ENCODE measurements around the gene PLXNB1. TPM values are rescaled to one million over a fixed set of nuclear protein-coding genes. Genes with fewer than 3 reads are reported as not detected.

Gene PLXNB1
- total and polyA plus RNA-seq, 2 of the 13 experiments (the other 11 are each of a cell fraction or from before 2014, with no cell fraction given), result 86.0 to 143 TPM

DNA sequence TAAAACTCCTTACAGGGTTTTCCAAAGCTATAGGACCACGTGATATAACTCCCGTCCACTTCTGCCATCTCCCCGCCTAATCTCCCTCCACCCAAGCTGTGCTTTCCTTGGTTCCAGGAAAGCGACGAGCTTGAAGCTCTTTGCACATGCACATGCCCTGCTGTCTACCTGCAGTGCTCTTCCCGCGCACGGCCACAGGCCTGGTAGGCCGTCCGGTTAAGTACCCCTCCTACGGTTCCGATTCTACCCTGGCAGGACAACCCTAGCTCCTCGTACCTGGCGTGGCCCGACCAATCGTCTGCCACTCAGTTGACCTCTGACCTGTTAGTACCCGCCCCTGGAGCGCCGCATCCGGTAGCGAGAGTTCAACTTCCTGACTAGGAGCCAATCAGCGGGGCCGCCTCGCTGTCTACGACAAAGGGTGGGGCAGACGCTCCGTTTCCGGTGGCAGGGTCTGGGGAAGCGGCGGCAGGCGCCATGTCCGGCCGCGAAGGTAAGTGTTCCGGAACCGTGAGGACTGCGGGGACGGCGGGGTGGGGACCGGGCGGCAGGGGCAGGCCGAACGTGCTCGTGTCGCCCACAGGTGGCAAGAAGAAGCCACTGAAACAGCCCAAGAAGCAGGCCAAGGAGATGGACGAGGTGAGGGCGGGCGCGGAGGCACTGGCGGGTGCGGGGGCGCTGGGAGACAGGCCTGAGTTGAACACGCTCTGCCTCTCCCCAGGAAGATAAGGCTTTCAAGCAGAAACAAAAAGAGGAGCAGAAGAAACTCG, 10.1 kb upstream of the PLXNB1 start, which contains the start of the genes CCDC51 and TMA7 (continued):
- TF ChIP-seq, protein P1, sequence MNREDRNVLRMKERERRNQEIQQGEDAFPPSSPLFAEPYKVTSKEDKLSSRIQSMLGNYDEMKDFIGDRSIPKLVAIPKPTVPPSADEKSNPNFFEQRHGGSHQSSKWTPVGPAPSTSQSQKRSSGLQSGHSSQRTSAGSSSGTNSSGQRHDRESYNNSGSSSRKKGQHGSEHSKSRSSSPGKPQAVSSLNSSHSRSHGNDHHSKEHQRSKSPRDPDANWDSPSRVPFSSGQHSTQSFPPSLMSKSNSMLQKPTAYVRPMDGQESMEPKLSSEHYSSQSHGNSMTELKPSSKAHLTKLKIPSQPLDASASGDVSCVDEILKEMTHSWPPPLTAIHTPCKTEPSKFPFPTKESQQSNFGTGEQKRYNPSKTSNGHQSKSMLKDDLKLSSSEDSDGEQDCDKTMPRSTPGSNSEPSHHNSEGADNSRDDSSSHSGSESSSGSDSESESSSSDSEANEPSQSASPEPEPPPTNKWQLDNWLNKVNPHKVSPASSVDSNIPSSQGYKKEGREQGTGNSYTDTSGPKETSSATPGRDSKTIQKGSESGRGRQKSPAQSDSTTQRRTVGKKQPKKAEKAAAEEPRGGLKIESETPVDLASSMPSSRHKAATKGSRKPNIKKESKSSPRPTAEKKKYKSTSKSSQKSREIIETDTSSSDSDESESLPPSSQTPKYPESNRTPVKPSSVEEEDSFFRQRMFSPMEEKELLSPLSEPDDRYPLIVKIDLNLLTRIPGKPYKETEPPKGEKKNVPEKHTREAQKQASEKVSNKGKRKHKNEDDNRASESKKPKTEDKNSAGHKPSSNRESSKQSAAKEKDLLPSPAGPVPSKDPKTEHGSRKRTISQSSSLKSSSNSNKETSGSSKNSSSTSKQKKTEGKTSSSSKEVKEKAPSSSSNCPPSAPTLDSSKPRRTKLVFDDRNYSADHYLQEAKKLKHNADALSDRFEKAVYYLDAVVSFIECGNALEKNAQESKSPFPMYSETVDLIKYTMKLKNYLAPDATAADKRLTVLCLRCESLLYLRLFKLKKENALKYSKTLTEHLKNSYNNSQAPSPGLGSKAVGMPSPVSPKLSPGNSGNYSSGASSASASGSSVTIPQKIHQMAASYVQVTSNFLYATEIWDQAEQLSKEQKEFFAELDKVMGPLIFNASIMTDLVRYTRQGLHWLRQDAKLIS (CRISPR knock-in tag; IDR thresholded peaks at IDR 0.05), result peak; percentile 57; the same call in 1 of the 2 replicates
- TF ChIP-seq, protein P2, sequence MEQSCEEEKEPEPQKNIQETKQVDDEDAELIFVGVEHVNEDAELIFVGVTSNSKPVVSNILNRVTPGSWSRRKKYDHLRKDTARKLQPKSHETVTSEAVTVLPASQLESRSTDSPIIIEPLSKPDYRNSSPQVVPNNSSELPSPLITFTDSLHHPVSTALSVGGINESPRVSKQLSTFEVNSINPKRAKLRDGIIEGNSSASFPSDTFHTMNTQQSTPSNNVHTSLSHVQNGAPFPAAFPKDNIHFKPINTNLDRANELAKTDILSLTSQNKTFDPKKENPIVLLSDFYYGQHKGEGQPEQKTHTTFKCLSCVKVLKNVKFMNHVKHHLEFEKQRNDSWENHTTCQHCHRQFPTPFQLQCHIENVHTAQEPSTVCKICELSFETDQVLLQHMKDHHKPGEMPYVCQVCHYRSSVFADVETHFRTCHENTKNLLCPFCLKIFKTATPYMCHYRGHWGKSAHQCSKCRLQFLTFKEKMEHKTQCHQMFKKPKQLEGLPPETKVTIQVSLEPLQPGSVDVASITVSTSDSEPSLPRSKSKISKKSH (CRISPR knock-in tag; IDR thresholded peaks at IDR 0.05; ENCODE audit: borderline replicate concordance), result no peak; the same call in 1 of the 2 replicates
- TF ChIP-seq ZNF614 (CRISPR knock-in tag; IDR thresholded peaks at IDR 0.05; ENCODE audit: borderline replicate concordance), result peak; percentile 34; the same call in 1 of the 2 replicates
- TF ChIP-seq SMARCC2 (IDR thresholded peaks at IDR 0.05), result no peak
- TF ChIP-seq, protein P3, sequence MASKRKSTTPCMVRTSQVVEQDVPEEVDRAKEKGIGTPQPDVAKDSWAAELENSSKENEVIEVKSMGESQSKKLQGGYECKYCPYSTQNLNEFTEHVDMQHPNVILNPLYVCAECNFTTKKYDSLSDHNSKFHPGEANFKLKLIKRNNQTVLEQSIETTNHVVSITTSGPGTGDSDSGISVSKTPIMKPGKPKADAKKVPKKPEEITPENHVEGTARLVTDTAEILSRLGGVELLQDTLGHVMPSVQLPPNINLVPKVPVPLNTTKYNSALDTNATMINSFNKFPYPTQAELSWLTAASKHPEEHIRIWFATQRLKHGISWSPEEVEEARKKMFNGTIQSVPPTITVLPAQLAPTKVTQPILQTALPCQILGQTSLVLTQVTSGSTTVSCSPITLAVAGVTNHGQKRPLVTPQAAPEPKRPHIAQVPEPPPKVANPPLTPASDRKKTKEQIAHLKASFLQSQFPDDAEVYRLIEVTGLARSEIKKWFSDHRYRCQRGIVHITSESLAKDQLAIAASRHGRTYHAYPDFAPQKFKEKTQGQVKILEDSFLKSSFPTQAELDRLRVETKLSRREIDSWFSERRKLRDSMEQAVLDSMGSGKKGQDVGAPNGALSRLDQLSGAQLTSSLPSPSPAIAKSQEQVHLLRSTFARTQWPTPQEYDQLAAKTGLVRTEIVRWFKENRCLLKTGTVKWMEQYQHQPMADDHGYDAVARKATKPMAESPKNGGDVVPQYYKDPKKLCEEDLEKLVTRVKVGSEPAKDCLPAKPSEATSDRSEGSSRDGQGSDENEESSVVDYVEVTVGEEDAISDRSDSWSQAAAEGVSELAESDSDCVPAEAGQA (IDR thresholded peaks at IDR 0.05; ENCODE audit: low read depth), result peak; percentile 77; the same call in 1 of the 2 replicates
- TF ChIP-seq, protein P3 (CRISPR knock-in tag; IDR thresholded peaks at IDR 0.05; ENCODE audit: borderline replicate concordance), result no peak
- no peak for TF ChIP-seq SMAD1 (CRISPR knock-in tag; IDR thresholded peaks at IDR 0.05; ENCODE audit: borderline replicate concordance, low read depth)
- TF ChIP-seq, protein P4, sequence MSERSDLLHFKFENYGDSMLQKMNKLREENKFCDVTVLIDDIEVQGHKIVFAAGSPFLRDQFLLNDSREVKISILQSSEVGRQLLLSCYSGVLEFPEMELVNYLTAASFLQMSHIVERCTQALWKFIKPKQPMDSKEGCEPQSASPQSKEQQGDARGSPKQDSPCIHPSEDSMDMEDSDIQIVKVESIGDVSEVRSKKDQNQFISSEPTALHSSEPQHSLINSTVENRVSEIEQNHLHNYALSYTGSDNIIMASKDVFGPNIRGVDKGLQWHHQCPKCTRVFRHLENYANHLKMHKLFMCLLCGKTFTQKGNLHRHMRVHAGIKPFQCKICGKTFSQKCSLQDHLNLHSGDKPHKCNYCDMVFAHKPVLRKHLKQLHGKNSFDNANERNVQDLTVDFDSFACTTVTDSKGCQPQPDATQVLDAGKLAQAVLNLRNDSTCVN (CRISPR knock-in tag; IDR thresholded peaks at IDR 0.05; ENCODE audit: borderline replicate concordance), result 0 out of 2 replicates have a peak, but pooled peaks have one; percentile 44
- peak; percentile 70; the same call in 1 of the 2 replicates for TF ChIP-seq IRF2 (CRISPR knock-in tag; IDR thresholded peaks at IDR 0.05)
- TF ChIP-seq ESRRA (CRISPR knock-in tag; IDR thresholded peaks at IDR 0.05; ENCODE audit: low read depth), result peak; percentile 52; the same call in 1 of the 2 replicates
- 0 out of 2 replicates have a peak, but pooled peaks have one; percentile 57 for TF ChIP-seq ZNF329 (CRISPR knock-in tag; IDR thresholded peaks at IDR 0.05; ENCODE audit: low read depth)
- TF ChIP-seq ZKSCAN8 (CRISPR knock-in tag; IDR thresholded peaks at IDR 0.05; ENCODE audit: borderline replicate concordance), result no peak
- peak; percentile 82; the same call in 1 of the 2 replicates for TF ChIP-seq PCBP1 (IDR thresholded peaks at IDR 0.05; ENCODE audit: borderline replicate concordance, low read depth, low read length)

All from HepG2 (cell line).